ENCODE data around the gene HOXA4. TPM values are rescaled to one million over a fixed set of nuclear protein-coding genes. Genes with fewer than 3 reads are reported as not detected.
A peak's percentile ranks its signal among the peaks of the same experiment; 100 is the strongest.

HOXA4 gene
- total and polyA plus RNA-seq, 3 experiments from 2014 or later = 0.11 to 0.20 TPM; not detected in 1

DNA sequence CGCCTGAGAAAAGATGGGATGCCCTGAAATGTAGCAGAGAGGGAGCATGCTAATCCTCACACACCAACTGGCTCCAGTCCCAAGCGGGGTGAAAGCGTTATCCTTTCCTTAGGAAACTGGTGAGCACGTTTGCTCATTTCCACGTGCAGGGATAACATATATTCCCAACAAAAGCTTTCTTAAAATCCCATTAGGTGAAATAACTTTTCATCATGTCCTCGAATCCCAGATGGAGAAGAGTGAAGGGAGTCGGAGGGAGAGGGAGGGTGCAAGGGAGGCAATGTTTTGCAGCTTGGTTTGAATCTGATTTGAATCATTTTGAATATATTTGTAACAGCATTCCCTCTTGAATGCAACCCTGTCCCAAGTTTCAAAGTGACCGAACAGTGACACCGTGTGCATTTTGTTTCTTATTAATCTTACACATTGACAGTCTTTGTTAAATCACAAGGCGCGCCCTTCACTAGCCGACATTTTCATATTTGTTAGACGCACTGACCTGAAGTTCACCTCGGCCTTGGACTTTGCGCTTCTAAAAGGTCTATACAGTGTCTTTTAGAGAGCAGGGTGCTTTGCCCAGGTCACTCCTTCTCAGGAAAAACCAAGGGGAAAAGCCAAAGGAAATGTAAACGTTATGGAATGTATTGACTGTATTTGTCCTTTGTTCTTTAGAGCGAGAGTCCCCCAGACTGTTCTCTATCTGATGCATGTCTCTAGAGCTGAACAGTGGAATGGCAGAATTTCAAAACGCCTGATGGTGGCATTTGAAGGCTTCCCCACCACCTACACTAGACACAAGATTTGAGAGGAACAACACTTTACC lies 3.1 kb upstream of the HOXA4 start:
- no peaks in the 10 kb centered on the region for H3K36me3 Mint-ChIP-seq
- CTCF ChIA-PET = interaction anchor here (2.0 kb wide), 1 partner anchor 17 kb away, joined by 5 read pairs; no protein-coding TSS in a partner anchor
- Histone ChIP-seq H3K4me3 (ENCODE audit: low read length) (no peak overlapping the region), H3K9me3 (ENCODE audit: low read length) (no peaks in the 10 kb centered on the region), H3K27ac (ENCODE audit: low read depth, low read length) (no peak overlapping the region), H3K4me1 (ENCODE audit: insufficient read depth, low read length) (peaks cover 6% of the 10 kb centered on the region), H3K27me3 (ENCODE audit: insufficient read depth, low read length, poor library complexity, severe bottlenecking) (peaks cover 23% of the 10 kb centered on the region), H3K36me3 (ENCODE audit: insufficient read depth, low read length) (no peaks in the 10 kb centered on the region)
- no peaks in the 10 kb centered on the region for H3K9me3 Mint-ChIP-seq
- H3K27me3 Mint-ChIP-seq = peaks cover 43 to 77% of the 10 kb centered on the region in 2 donors
- H3K4me1 Mint-ChIP-seq = peaks cover 0 to 3% (median 0%) of the 10 kb centered on the region in 3 donors
- POLR2A ChIA-PET = no interaction called here
- no peak overlapping the region for H3K27ac Mint-ChIP-seq
- DNase-seq = no peak
- peak overlapping the region in 1 of 7 donors; percentile 38 for H3K4me3 Mint-ChIP-seq

DNA sequence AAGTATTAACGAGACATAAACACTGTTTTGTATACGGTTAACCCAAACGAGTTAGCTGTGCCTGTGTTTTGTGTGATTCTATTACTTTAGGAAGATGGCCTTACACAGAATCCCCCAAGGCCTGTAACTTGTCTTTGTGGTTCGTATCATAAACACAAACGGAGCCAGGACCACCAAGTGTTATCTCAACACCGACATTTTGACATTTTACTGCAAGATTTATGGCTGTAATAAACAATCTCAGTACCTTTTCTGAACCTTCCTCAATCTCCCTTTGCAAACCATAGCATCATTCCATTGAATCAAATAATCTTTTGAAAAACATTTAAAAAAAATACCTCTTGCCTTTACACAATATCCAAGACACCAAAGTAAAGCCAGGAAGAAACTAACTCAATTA lies 2.4 kb upstream of the HOXA4 start:
- no peak overlapping the region for H3K27ac ChIP-seq (ENCODE audit: low read depth, low read length)
- H3K4me1 ChIP-seq (ENCODE audit: insufficient read depth, low read length) = peaks cover 6% of the 10 kb centered on the region
- Mint-ChIP-seq H3K4me3 (peak overlapping the region in 1 of 7 donors; percentile 38), H3K36me3 (no peaks in the 10 kb centered on the region), H3K4me1 (peaks cover 0 to 3% (median 0%) of the 10 kb centered on the region in 3 donors), H3K27me3 (peaks cover 44 to 82% of the 10 kb centered on the region in 2 donors), H3K9me3 (no peaks in the 10 kb centered on the region), H3K27ac (no peak overlapping the region)
- POLR2A ChIA-PET = no interaction called here
- no peaks in the 10 kb centered on the region for H3K9me3 ChIP-seq (ENCODE audit: low read length)
- no peak overlapping the region for H3K4me3 ChIP-seq (ENCODE audit: low read length)
- H3K27me3 ChIP-seq (ENCODE audit: insufficient read depth, low read length, poor library complexity, severe bottlenecking) = peaks cover 23% of the 10 kb centered on the region
- no peaks in the 10 kb centered on the region for H3K36me3 ChIP-seq (ENCODE audit: insufficient read depth, low read length)
- CTCF ChIA-PET = interaction anchor here (2.0 to 2.8 kb wide), 2 partner anchors 18 kb away, joined by 5 to 11 read pairs; no protein-coding TSS in a partner anchor
- DNase-seq = no peak

GRCh38 chr7:27132214-27132613 lies 1.7 kb upstream of the HOXA4 start:
- no peak for DNase-seq
- Mint-ChIP-seq H3K9me3 (no peaks in the 10 kb centered on the region), H3K27me3 (peaks cover 47 to 82% of the 10 kb centered on the region in 2 donors), H3K4me3 (peak overlapping the region in 3 of 7 donors; percentile 35 to 74 (median 45)), H3K36me3 (no peaks in the 10 kb centered on the region), H3K27ac (peak overlapping the region in 1 of 8 donors; percentile 57), H3K4me1 (peaks cover 0 to 3% (median 0%) of the 10 kb centered on the region in 3 donors)
- no peak overlapping the region for H3K27ac ChIP-seq (ENCODE audit: low read depth, low read length)
- H3K27me3 ChIP-seq (ENCODE audit: insufficient read depth, low read length, poor library complexity, severe bottlenecking) = peaks cover 17% of the 10 kb centered on the region
- H3K4me1 ChIP-seq (ENCODE audit: insufficient read depth, low read length) = peaks cover 6% of the 10 kb centered on the region
- no peak overlapping the region for H3K4me3 ChIP-seq (ENCODE audit: low read length)
- no peaks in the 10 kb centered on the region for H3K9me3 ChIP-seq (ENCODE audit: low read length)
- H3K36me3 ChIP-seq (ENCODE audit: insufficient read depth, low read length) = no peaks in the 10 kb centered on the region
- ChIA-PET POLR2A (no interaction called here), CTCF (interaction anchor here (2.8 kb wide), 1 partner anchor 18 kb away, joined by 11 read pairs; no protein-coding TSS in a partner anchor)

DNA sequence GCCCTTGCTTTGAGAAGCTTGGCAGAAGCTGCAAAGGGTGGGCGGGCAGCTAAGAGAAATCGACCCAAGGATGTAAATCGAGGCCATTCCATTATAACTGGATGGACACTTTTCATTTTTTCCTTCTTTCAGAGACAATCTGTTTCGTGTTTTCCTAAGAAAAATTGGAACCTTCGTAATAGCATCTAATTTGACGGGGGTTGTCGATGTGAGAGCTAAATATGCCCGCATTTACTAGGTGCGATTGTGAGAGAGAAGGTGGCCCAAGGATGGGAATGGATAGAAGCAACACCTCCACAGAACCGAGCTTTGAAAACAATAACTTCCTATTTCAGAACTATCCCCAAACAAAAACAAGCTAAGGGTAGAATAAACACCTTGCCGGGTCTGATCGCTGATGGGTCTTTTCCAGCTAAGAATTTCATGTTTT lies 848 bp upstream of the HOXA4 start:
- POLR2A ChIA-PET = no interaction called here
- H3K27me3 Mint-ChIP-seq = peaks cover 47 to 82% of the 10 kb centered on the region in 2 donors

GRCh38 chr7:27129729-27130539 lies 623 bp downstream of the HOXA4 start:
- Histone ChIP-seq H3K4me1 (ENCODE audit: insufficient read depth, low read length) (peaks cover 6% of the 10 kb centered on the region), H3K9me3 (ENCODE audit: low read length) (no peaks in the 10 kb centered on the region), H3K4me3 (ENCODE audit: low read length) (no peak overlapping the region), H3K27ac (ENCODE audit: low read depth, low read length) (no peak overlapping the region), H3K36me3 (ENCODE audit: insufficient read depth, low read length) (no peaks in the 10 kb centered on the region), H3K27me3 (ENCODE audit: insufficient read depth, low read length, poor library complexity, severe bottlenecking) (peaks cover 5% of the 10 kb centered on the region)
- Mint-ChIP-seq H3K27ac (no peak overlapping the region), H3K36me3 (no peaks in the 10 kb centered on the region), H3K9me3 (no peaks in the 10 kb centered on the region), H3K27me3 (peaks cover 46 to 81% of the 10 kb centered on the region in 2 donors), H3K4me3 (peak overlapping the region in 5 of 7 donors; percentile 46 to 71 (median 54)), H3K4me1 (peaks cover 0 to 3% (median 0%) of the 10 kb centered on the region in 3 donors)
- ChIA-PET POLR2A (no interaction called here), CTCF (interaction anchor here (2.8 kb wide), 1 partner anchor 21 kb away, joined by 11 read pairs; no protein-coding TSS in a partner anchor)
- DNase-seq = peak in 1 of 5 donors; percentile 23

More for the DNA sequence above, 848 bp upstream of the HOXA4 start:
- H3K4me3 Mint-ChIP-seq = peak overlapping the region; percentile 26 to 89 (median 74)
- H3K27ac Mint-ChIP-seq = peak overlapping the region in 2 of 8 donors; percentile 25 to 57
- no peaks in the 10 kb centered on the region for H3K36me3 Mint-ChIP-seq
- Histone ChIP-seq H3K27ac (ENCODE audit: low read depth, low read length) (no peak overlapping the region), H3K4me1 (ENCODE audit: insufficient read depth, low read length) (peaks cover 6% of the 10 kb centered on the region), H3K36me3 (ENCODE audit: insufficient read depth, low read length) (no peaks in the 10 kb centered on the region), H3K4me3 (ENCODE audit: low read length) (peak overlapping the region; percentile 76), H3K9me3 (ENCODE audit: low read length) (no peaks in the 10 kb centered on the region), H3K27me3 (ENCODE audit: insufficient read depth, low read length, poor library complexity, severe bottlenecking) (peaks cover 11% of the 10 kb centered on the region)
- no peak for DNase-seq
- no peaks in the 10 kb centered on the region for H3K9me3 Mint-ChIP-seq
- peaks cover 0 to 3% (median 0%) of the 10 kb centered on the region in 3 donors for H3K4me1 Mint-ChIP-seq
- CTCF ChIA-PET = interaction anchor here (1.4 to 2.8 kb wide), 2 partner anchors 10 to 19 kb away, joined by 5 to 11 read pairs; no protein-coding TSS in a partner anchor

DNA sequence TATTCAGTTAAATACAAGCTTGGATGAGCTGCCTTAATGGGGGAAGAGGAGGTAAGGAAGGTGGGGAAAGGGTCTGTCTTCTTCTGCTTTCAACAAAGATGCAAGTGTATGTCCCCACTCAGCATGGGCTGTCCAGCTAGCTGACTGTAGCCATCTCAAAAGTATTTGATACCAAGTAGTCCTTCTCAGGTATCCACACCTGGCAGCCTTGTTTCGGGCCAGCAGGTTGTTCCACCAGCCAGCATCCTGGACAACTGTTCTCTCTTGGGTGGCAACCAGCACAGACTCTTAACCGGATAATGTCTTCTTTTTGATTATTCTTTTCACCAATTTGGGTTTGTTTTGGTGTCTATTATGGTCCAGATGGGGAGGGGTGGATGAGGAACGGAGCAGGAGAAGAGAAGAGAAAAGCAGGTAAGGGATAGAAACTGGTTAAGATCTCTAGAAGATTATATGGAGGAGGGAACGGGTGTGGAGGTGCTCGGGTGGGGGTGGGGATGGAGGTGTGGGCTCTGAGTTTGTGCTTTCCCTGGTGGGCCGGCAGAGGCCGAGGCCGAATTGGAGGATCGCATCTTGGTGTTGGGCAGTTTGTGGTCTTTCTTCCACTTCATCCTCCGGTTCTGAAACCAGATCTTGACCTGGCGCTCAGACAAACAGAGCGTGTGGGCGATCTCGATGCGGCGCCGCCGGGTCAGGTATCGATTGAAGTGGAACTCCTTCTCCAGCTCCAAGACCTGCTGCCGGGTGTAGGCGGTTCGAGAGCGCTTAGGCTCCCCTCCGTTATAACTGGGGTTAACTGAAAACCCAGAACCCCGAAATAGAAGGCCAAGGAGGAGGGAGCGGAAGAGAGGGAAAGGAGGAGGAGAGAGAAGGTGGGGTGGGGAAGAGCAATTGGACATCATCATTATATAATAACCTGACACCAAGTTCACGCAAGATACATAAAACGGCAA lies 1.5 kb downstream of the HOXA4 start:
- POLR2A ChIA-PET = no interaction called here
- CTCF ChIA-PET = no interaction called here

DNA sequence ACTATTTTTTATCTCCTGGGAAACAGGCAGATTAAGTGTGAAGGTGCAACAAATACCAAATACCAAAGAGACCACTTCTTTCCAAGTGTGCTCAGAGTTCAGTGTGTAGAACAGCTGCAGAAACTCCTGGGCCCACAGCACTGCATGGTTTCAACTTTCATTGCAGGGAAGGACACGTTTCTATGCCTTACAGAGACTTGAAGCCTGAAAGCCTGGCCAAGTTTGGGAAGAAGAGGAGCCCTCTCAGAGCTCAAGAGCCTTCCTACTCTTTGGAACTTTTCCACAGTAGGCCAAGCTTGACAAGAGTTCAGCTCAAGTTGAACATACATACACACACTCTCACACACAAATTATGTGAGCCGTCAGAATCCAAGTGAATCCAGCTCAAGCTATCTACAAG lies 2.5 kb downstream of the HOXA4 start:
- Histone ChIP-seq H3K27ac (ENCODE audit: low read depth, low read length) (no peak overlapping the region), H3K36me3 (ENCODE audit: insufficient read depth, low read length) (no peaks in the 10 kb centered on the region), H3K27me3 (ENCODE audit: insufficient read depth, low read length, poor library complexity, severe bottlenecking) (peaks cover 5% of the 10 kb centered on the region), H3K4me3 (ENCODE audit: low read length) (no peak overlapping the region), H3K4me1 (ENCODE audit: insufficient read depth, low read length) (peaks cover 6% of the 10 kb centered on the region), H3K9me3 (ENCODE audit: low read length) (no peaks in the 10 kb centered on the region)
- H3K27me3 Mint-ChIP-seq = peaks cover 40 to 75% of the 10 kb centered on the region in 2 donors
- H3K4me3 Mint-ChIP-seq = peak overlapping the region in 1 of 7 donors; percentile 65
- H3K36me3 Mint-ChIP-seq = no peaks in the 10 kb centered on the region
- CTCF ChIA-PET = no interaction called here
- H3K4me1 Mint-ChIP-seq = peaks cover 0 to 3% (median 0%) of the 10 kb centered on the region in 3 donors
- no peak overlapping the region for H3K27ac Mint-ChIP-seq
- H3K9me3 Mint-ChIP-seq = no peaks in the 10 kb centered on the region
- POLR2A ChIA-PET = no interaction called here
- DNase-seq = no peak

More for the DNA sequence above, 1.5 kb downstream of the HOXA4 start:
- Mint-ChIP-seq H3K36me3 (no peaks in the 10 kb centered on the region), H3K4me1 (peaks cover 0 to 3% (median 0%) of the 10 kb centered on the region in 3 donors), H3K27ac (no peak overlapping the region), H3K9me3 (no peaks in the 10 kb centered on the region), H3K27me3 (peaks cover 48 to 81% of the 10 kb centered on the region in 2 donors), H3K4me3 (peak overlapping the region in 6 of 7 donors; percentile 31 to 84 (median 58))
- H3K27me3 ChIP-seq (ENCODE audit: insufficient read depth, low read length, poor library complexity, severe bottlenecking) = peaks cover 5% of the 10 kb centered on the region
- no peak overlapping the region for H3K4me3 ChIP-seq (ENCODE audit: low read length)
- peaks cover 6% of the 10 kb centered on the region for H3K4me1 ChIP-seq (ENCODE audit: insufficient read depth, low read length)
- no peaks in the 10 kb centered on the region for H3K36me3 ChIP-seq (ENCODE audit: insufficient read depth, low read length)
- no peak for DNase-seq
- no peak overlapping the region for H3K27ac ChIP-seq (ENCODE audit: low read depth, low read length)
- H3K9me3 ChIP-seq (ENCODE audit: low read length) = no peaks in the 10 kb centered on the region
